H9 (cell line): ENCODE data around the gene EFS. TPM values are rescaled to one million over a fixed set of nuclear protein-coding genes. Genes with fewer than 3 reads are reported as not detected.

Experiments used
- DNase-seq: peaks from one replicate; pipeline ENCODE4 v3.0.0-alpha.2; 2017
- H2AFZ ChIP-seq: one replicate; pipeline ENCODE4 v1.6.1; 2013; ENCODE audit warnings: mild to moderate bottlenecking, low read length, control low read depth, moderate library complexity
- H2AK5ac ChIP-seq: 2 replicates; pipeline ENCODE4 v1.6.1; 2013; ENCODE audit warnings: low read length, control low read depth, mixed read lengths; ENCODE audit not compliant: insufficient read length
- H2BK120ac ChIP-seq: one replicate; pipeline ENCODE4 v1.6.1; 2013; ENCODE audit warnings: low read depth, mild to moderate bottlenecking, low read length, control low read depth, inconsistent platforms; ENCODE audit not compliant: poor library complexity, severe bottlenecking
- H2BK12ac ChIP-seq: 2 replicates; pipeline ENCODE4 v1.6.1; 2013; ENCODE audit warnings: low read length, control low read depth, mixed read lengths, low read depth; ENCODE audit not compliant: insufficient read length
- H2BK15ac ChIP-seq: 2 replicates; pipeline ENCODE4 v1.6.1; 2013; ENCODE audit warnings: low read depth, low read length, control low read depth
- H2BK20ac ChIP-seq: one replicate; pipeline ENCODE4 v1.6.1; 2013; ENCODE audit warnings: low read depth, mild to moderate bottlenecking, low read length, control low read depth, inconsistent platforms; ENCODE audit not compliant: poor library complexity, severe bottlenecking
- H2BK5ac ChIP-seq: 2 replicates; pipeline ENCODE4 v1.6.1; 2013; ENCODE audit warnings: low read length, control low read depth, mixed read lengths; ENCODE audit not compliant: insufficient read length
- H3K14ac ChIP-seq: 2 replicates; pipeline ENCODE4 v1.6.1; 2013; ENCODE audit warnings: low read length, control low read depth; ENCODE audit not compliant: insufficient read depth
- H3K18ac ChIP-seq: 2 replicates; pipeline ENCODE4 v1.6.1; 2013; ENCODE audit warnings: low read depth, mild to moderate bottlenecking, mixed read lengths, low read length, control low read depth; ENCODE audit not compliant: insufficient read length
- H3K23ac ChIP-seq: 2 replicates; pipeline ENCODE4 v1.6.1; 2013; ENCODE audit warnings: low read length, control low read depth, mixed read lengths, low read depth; ENCODE audit not compliant: insufficient read length
- H3K23me2 ChIP-seq: 2 replicates; pipeline ENCODE4 v1.6.1; 2013; ENCODE audit warnings: low read depth, mild to moderate bottlenecking, mixed read lengths, low read length, control low read depth; ENCODE audit not compliant: insufficient read length, poor library complexity, severe bottlenecking
- H3K27ac ChIP-seq: 2 replicates; pipeline ENCODE4 v1.5.1; 2013; ENCODE audit warnings: low read length, control low read depth, mixed read lengths, low read depth; ENCODE audit not compliant: insufficient read length
- H3K27me3 ChIP-seq: 2 replicates; pipeline ENCODE4 v1.6.1; 2013; ENCODE audit warnings: low read length, control low read depth, inconsistent platforms; ENCODE audit not compliant: insufficient read depth
- H3K4ac ChIP-seq: 2 replicates; pipeline ENCODE4 v1.6.1; 2013; ENCODE audit warnings: low read depth, mild to moderate bottlenecking, control low read depth, inconsistent platforms, low read length, moderate library complexity
- H3K4me1 ChIP-seq: 2 replicates; pipeline ENCODE4 v1.6.1; 2013; ENCODE audit warnings: low read length, control low read depth, inconsistent platforms; ENCODE audit not compliant: insufficient read depth
- H3K4me2 ChIP-seq: 2 replicates; pipeline ENCODE4 v1.6.1; 2013; ENCODE audit warnings: low read length, control low read depth, mixed read lengths; ENCODE audit not compliant: insufficient read length, insufficient read depth
- H3K56ac ChIP-seq: 2 replicates; pipeline ENCODE4 v1.6.1; 2013; ENCODE audit warnings: low read depth, mild to moderate bottlenecking, mixed read lengths, low read length, control low read depth; ENCODE audit not compliant: insufficient read length
- H3K79me1 ChIP-seq: 2 replicates; pipeline ENCODE4 v1.6.1; 2013; ENCODE audit warnings: low read depth, mild to moderate bottlenecking, moderate library complexity, low read length, control low read depth, inconsistent platforms; ENCODE audit not compliant: insufficient read depth, poor library complexity, severe bottlenecking
- H3K79me2 ChIP-seq: 2 replicates; pipeline ENCODE4 v1.6.1; 2013; ENCODE audit warnings: low read length, control low read depth, inconsistent platforms; ENCODE audit not compliant: insufficient read depth
- H3K9ac ChIP-seq: 2 replicates; pipeline ENCODE4 v1.6.1; 2013; ENCODE audit warnings: low read length, control low read depth, mixed read lengths; ENCODE audit not compliant: insufficient read length; ENCODE audit errors: extremely low read depth
- H3K9me3 ChIP-seq: one replicate; pipeline ENCODE4 v1.6.1; 2013; ENCODE audit warnings: low read depth, low read length, inconsistent platforms; ENCODE audit not compliant: control insufficient read depth
- H3T11ph ChIP-seq: one replicate; pipeline ENCODE4 v1.6.1; 2013; ENCODE audit warnings: mild to moderate bottlenecking, low read length, control low read depth, inconsistent platforms
- H4K20me1 ChIP-seq: one replicate; pipeline ENCODE4 v1.6.1; 2013; ENCODE audit not compliant: control insufficient read depth, insufficient read length, insufficient read depth
- H4K5ac ChIP-seq: 2 replicates; pipeline ENCODE4 v1.6.1; 2013; ENCODE audit warnings: low read depth, mild to moderate bottlenecking, mixed read lengths, low read length, control low read depth; ENCODE audit not compliant: insufficient read length
- H4K8ac ChIP-seq: replicated peaks from 2 replicates; pipeline ENCODE4 v1.6.1; 2013; ENCODE audit warnings: low read length, control low read depth, mixed read lengths, low read depth; ENCODE audit not compliant: insufficient read length
- H4K91ac ChIP-seq: 2 replicates; pipeline ENCODE4 v1.6.1; 2013; ENCODE audit warnings: low read depth, mild to moderate bottlenecking, moderate library complexity, mixed read lengths, low read length, control low read depth; ENCODE audit not compliant: insufficient read length
- H3K27ac Mint-ChIP-seq, 3 experiments: 2 replicates in 2 of 3; 3 replicates in 1 of 3; pipeline ENCODE4 v1.8.0; 2020 to 2021; ENCODE audit warnings: mixed read lengths in 3 of 3, mild to moderate bottlenecking in 1 of 3, moderate library complexity in 1 of 3
- H3K27me3 Mint-ChIP-seq: 2 replicates; pipeline ENCODE4 v1.8.0; 2021; ENCODE audit warnings: low read depth, mild to moderate bottlenecking, moderate library complexity, mixed read lengths
- H3K36me3 Mint-ChIP-seq, 3 experiments: 2 replicates in 2 of 3; 3 replicates in 1 of 3; pipeline ENCODE4 v1.8.0; 2020 to 2021; ENCODE audit warnings: low read depth in 3 of 3, mixed read lengths in 3 of 3; ENCODE audit not compliant: insufficient read depth in 1 of 3
- H3K4me1 Mint-ChIP-seq, 2 experiments: 2 replicates each; pipeline ENCODE4 v1.8.0; 2020; ENCODE audit warnings: mixed read lengths in 2 of 2
- H3K4me3 Mint-ChIP-seq, 2 experiments: 2 replicates in 1 of 2; 3 replicates in 1 of 2; pipeline ENCODE4 v1.8.0; 2020 to 2021; ENCODE audit warnings: mild to moderate bottlenecking in 2 of 2, mixed read lengths in 2 of 2, moderate library complexity in 1 of 2
- H3K9me3 Mint-ChIP-seq, 2 experiments: 2 replicates in 1 of 2; 3 replicates in 1 of 2; pipeline ENCODE4 v1.8.0; 2020; ENCODE audit warnings: mild to moderate bottlenecking in 2 of 2, mixed read lengths in 2 of 2, moderate library complexity in 1 of 2
- WGBS: extraction: QIAGEN DNeasy Blood & Tissue Kit; methylation state at CpG from one replicate; pipeline ENCODE4 v1.1.7; 2013; ENCODE audit warnings: missing lambda C conversion rate, low lambda C conversion rate, mixed read lengths; ENCODE audit not compliant: insufficient read length; ENCODE audit errors: extremely low coverage; 5-methylcytosine and 5-hydroxymethylcytosine counted together
- total RNA-seq: library from RNA; stranded (reverse); gene quantifications from 2 replicates; pipeline ENCODE4 v1.2.1, GENCODE V29; 2021
- TF ChIP-seq, protein P1 (sequence below): fragments of 200-600 bp; sonication (generic); conservative IDR thresholded peaks from 3 replicates; pipeline ENCODE4 v1.8.0; 2021; ENCODE audit warnings: antibody characterized with exemption, mild to moderate bottlenecking

EFS gene
- total RNA-seq, 1 experiment from 2014 or later, result 32.1 TPM

DNA sequence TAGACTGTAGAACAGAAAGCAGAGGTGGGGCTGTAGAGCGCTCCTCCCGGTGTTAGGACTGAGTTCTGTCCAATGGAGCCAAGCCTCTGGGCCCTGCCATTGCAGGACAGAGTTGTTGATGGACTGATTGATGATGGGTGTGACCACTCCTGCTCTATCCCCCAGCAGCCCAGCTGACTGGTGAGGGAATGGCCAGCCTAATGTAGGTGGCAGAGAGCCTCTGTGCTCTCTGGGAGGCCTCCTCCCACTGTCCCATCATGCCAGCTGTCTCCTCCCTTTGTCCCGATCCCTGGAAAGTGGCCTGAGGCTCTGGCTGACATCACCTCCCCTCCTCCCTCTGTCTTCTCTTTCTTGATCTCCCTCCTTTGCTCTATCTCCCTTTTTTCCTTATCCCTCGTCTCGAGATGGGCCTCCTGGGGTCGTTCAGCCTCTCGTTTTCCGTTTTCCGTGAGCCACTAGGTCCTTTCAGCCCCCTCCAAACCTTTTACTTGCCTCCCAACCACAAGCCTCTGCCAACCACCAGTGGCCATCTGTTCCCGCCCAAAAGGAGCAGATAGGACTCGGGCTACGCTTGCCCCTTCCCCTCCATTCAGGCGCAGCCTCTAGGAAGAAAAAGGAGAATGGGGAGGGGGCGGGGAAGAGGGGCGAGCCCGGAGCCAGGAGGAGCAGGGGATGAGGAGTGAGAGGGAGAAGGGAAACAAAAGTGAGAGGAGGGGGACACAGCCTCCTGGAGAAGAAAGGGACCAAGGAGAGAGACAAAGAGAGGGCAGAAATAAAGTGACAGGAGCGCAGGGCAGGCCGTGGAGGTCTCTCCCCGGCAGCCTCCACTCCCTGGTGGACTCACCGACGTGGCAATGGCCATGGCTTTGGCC lies 572 bp downstream of the EFS start:
- no peak overlapping the region for H2BK120ac ChIP-seq
- peak; percentile 70 for DNase-seq
- no peaks in the 10 kb centered on the region for H3K79me2 ChIP-seq
- H4K91ac ChIP-seq, result no peak overlapping the region
- H4K8ac ChIP-seq, result no peak overlapping the region
- H3K4me1 Mint-ChIP-seq, result peaks cover 32 to 38% of the 10 kb centered on the region in 2 experiments
- no peaks in the 10 kb centered on the region for H3K79me1 ChIP-seq
- H3K9me3 Mint-ChIP-seq, result peaks cover 0 to 2% of the 10 kb centered on the region in 2 experiments; a peak in 1 of 5 replicates
- H3T11ph ChIP-seq, result no peak overlapping the region
- no CpG with 5 or more reads among the region's 21 CpGs for WGBS
- peak overlapping the region; percentile 90 to 93 (median 90) for H3K27ac Mint-ChIP-seq
- peak overlapping the region; percentile 18 for H3K9ac ChIP-seq
- H3K23me2 ChIP-seq, result peaks cover 23% of the 10 kb centered on the region
- H4K20me1 ChIP-seq, result no peaks in the 10 kb centered on the region
- H3K56ac ChIP-seq, result no peak overlapping the region
- H2BK20ac ChIP-seq, result no peak overlapping the region
- no peak overlapping the region for H3K27ac ChIP-seq
- H3K4me1 ChIP-seq, result peaks cover 4% of the 10 kb centered on the region; the same call in 1 of the 2 replicates
- H3K27me3 Mint-ChIP-seq, result peaks cover 29% of the 10 kb centered on the region
- H3K9me3 ChIP-seq, result no peaks in the 10 kb centered on the region
- H2BK5ac ChIP-seq, result no peak overlapping the region
- peaks cover 19 to 38% (median 25%) of the 10 kb centered on the region in 3 experiments for H3K36me3 Mint-ChIP-seq
- peak overlapping the region; percentile 56 for H3K4me2 ChIP-seq
- no peak overlapping the region for H2AK5ac ChIP-seq
- H4K5ac ChIP-seq, result no peak overlapping the region
- H2AFZ ChIP-seq, result no peak overlapping the region
- no peak overlapping the region for H3K23ac ChIP-seq
- H2BK15ac ChIP-seq, result no peak overlapping the region
- H3K14ac ChIP-seq, result peak overlapping the region; percentile 34; the same call in 1 of the 2 replicates
- H2BK12ac ChIP-seq, result no peak overlapping the region
- TF ChIP-seq, protein P1, sequence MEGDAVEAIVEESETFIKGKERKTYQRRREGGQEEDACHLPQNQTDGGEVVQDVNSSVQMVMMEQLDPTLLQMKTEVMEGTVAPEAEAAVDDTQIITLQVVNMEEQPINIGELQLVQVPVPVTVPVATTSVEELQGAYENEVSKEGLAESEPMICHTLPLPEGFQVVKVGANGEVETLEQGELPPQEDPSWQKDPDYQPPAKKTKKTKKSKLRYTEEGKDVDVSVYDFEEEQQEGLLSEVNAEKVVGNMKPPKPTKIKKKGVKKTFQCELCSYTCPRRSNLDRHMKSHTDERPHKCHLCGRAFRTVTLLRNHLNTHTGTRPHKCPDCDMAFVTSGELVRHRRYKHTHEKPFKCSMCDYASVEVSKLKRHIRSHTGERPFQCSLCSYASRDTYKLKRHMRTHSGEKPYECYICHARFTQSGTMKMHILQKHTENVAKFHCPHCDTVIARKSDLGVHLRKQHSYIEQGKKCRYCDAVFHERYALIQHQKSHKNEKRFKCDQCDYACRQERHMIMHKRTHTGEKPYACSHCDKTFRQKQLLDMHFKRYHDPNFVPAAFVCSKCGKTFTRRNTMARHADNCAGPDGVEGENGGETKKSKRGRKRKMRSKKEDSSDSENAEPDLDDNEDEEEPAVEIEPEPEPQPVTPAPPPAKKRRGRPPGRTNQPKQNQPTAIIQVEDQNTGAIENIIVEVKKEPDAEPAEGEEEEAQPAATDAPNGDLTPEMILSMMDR, result no peak
- H3K4me3 Mint-ChIP-seq, result peak overlapping the region; percentile 79 to 94
- no peaks in the 10 kb centered on the region; the same call in 1 of the 2 replicates for H3K27me3 ChIP-seq
- no peak overlapping the region for H3K4ac ChIP-seq
- H3K18ac ChIP-seq, result peak overlapping the region; percentile 9
